ENCODE measurements around the gene IMPA2.
"Not testable (repeated sequence)": the region's sequence is repeated elsewhere in the genome, so short reads cannot be mapped to it uniquely, and the experiment has no call there.

DNA sequence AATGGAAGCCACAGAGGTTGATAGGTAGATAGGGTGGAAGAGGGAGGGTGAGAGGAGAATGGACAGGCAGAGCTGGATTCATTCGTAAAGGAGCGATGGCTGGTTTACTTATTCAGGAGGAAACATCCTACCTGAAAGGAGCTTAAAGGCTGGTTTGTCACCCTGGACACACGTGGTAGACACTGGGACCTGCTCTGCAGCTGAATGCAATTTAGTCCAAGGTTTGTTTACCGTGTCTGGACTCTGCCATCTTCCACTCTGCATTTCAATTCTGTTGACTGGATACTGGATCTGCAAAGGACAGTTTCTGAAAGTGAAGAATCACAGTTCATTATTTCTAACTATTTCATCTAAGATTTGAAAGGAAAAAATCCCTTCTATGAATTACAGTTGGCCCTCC lies 96.7 kb downstream of the IMPA2 start:
- TF ChIP-seq, protein P1, sequence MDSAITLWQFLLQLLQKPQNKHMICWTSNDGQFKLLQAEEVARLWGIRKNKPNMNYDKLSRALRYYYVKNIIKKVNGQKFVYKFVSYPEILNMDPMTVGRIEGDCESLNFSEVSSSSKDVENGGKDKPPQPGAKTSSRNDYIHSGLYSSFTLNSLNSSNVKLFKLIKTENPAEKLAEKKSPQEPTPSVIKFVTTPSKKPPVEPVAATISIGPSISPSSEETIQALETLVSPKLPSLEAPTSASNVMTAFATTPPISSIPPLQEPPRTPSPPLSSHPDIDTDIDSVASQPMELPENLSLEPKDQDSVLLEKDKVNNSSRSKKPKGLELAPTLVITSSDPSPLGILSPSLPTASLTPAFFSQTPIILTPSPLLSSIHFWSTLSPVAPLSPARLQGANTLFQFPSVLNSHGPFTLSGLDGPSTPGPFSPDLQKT (IDR thresholded peaks at IDR 0.05; ENCODE audit: borderline replicate concordance, low read depth, low read length), result not testable (repeated sequence)
- TF ChIP-seq BCL11A (tag by site-specific recombination; IDR thresholded peaks at IDR 0.05; ENCODE audit: low read depth); ZBTB1 (tag by site-specific recombination; IDR thresholded peaks at IDR 0.05); ZNF366 (tag by site-specific recombination; conservative IDR thresholded peaks at IDR 0.05); KLF1 (tag by site-specific recombination; IDR thresholded peaks at IDR 0.05); ZNF416 (tag by site-specific recombination; IDR thresholded peaks at IDR 0.05); ZNF2 (tag by site-specific recombination; IDR thresholded peaks at IDR 0.05); MZF1 (tag by site-specific recombination; IDR thresholded peaks at IDR 0.05; ENCODE audit: borderline replicate concordance); ZNF433 (tag by site-specific recombination; IDR thresholded peaks at IDR 0.05; ENCODE audit: low read depth): not testable (repeated sequence)
- TF ChIP-seq, protein P2, sequence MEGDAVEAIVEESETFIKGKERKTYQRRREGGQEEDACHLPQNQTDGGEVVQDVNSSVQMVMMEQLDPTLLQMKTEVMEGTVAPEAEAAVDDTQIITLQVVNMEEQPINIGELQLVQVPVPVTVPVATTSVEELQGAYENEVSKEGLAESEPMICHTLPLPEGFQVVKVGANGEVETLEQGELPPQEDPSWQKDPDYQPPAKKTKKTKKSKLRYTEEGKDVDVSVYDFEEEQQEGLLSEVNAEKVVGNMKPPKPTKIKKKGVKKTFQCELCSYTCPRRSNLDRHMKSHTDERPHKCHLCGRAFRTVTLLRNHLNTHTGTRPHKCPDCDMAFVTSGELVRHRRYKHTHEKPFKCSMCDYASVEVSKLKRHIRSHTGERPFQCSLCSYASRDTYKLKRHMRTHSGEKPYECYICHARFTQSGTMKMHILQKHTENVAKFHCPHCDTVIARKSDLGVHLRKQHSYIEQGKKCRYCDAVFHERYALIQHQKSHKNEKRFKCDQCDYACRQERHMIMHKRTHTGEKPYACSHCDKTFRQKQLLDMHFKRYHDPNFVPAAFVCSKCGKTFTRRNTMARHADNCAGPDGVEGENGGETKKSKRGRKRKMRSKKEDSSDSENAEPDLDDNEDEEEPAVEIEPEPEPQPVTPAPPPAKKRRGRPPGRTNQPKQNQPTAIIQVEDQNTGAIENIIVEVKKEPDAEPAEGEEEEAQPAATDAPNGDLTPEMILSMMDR (tag by site-specific recombination; IDR thresholded peaks at IDR 0.05), result not testable (repeated sequence)

All from HEK293 (cell line).